ENCODE results near the gene UPF3A. TPM values are rescaled to one million over a fixed set of nuclear protein-coding genes. Genes with fewer than 3 reads are reported as not detected.

Gene UPF3A
- total RNA-seq, 1 donor from 2014 or later: 13.7 TPM

- H3K27me3 ChIP-seq (ENCODE audit: control insufficient read depth, insufficient read depth, low read length): no peaks in the 10 kb centered on the region
- TF ChIP-seq CTCF (IDR thresholded peaks at IDR 0.05; ENCODE audit: insufficient read depth, low read length, severe bottlenecking): no peak
- DNase-seq (ENCODE audit: low read depth): no peak
- no peak for FAIRE-seq
- H3K36me3 ChIP-seq (ENCODE audit: control insufficient read depth, insufficient read depth, low read length): peaks cover 4% of the 10 kb centered on the region
- H3K4me3 ChIP-seq (ENCODE audit: low read depth, low read length): no peak overlapping the region
Observed at GRCh38 chr13:114279146-114279545, 2.3 kb upstream of the UPF3A start.

DNA sequence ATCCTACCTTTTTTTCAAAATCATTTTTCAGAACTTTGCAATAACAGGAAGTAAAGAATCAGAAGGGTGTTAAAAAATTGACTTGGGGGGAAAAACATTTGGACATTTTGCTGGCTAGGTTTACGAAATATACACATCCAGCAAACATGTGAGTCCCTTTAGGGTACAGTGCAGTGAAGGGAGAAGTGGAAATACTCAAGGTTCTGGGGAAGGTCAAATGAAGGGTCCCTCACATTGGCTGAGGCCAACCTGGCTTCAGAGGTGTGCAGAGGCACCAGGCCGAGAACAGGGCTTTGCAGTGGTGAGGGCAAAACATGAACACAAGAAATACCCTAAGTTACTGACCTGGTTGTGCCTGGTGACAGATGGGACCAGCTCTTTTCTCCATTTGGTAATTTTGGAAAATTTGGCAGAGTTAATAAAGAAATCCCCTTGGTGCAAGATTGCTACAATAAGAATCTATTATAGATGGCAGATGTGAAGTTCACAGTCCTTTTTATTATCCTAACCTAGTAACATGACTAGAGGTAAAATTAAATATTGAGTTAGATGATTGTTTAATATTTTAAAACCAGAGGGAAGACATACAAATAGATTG, 1.5 kb upstream of the UPF3A start:
- DNase-seq (ENCODE audit: low read depth) (no peak), FAIRE-seq (no peak)
- no peak for TF ChIP-seq CTCF (IDR thresholded peaks at IDR 0.05; ENCODE audit: insufficient read depth, low read length, severe bottlenecking)
- H3K27me3 ChIP-seq (ENCODE audit: control insufficient read depth, insufficient read depth, low read length): no peaks in the 10 kb centered on the region
- no peak overlapping the region for H3K4me3 ChIP-seq (ENCODE audit: low read depth, low read length)
- H3K36me3 ChIP-seq (ENCODE audit: control insufficient read depth, insufficient read depth, low read length): peaks cover 3% of the 10 kb centered on the region

GRCh38 chr13:114282041-114282670, 755 bp downstream of the UPF3A start:
- FAIRE-seq: no peak
- Histone ChIP-seq H3K4me3 (ENCODE audit: low read depth, low read length) (peak overlapping the region; percentile 77), H3K36me3 (ENCODE audit: control insufficient read depth, insufficient read depth, low read length) (peaks cover 8% of the 10 kb centered on the region), H3K27me3 (ENCODE audit: control insufficient read depth, insufficient read depth, low read length) (no peaks in the 10 kb centered on the region)
- no peak for TF ChIP-seq CTCF (IDR thresholded peaks at IDR 0.05; ENCODE audit: insufficient read depth, low read length, severe bottlenecking)
- peak; percentile 60 for DNase-seq (ENCODE audit: low read depth)

GRCh38 chr13:114283576-114283975, 2.2 kb downstream of the UPF3A start:
- FAIRE-seq (no peak), DNase-seq (ENCODE audit: low read depth) (no peak)
- H3K27me3 ChIP-seq (ENCODE audit: control insufficient read depth, insufficient read depth, low read length): no peaks in the 10 kb centered on the region
- H3K36me3 ChIP-seq (ENCODE audit: control insufficient read depth, insufficient read depth, low read length): peaks cover 10% of the 10 kb centered on the region
- H3K4me3 ChIP-seq (ENCODE audit: low read depth, low read length): no peak overlapping the region
- TF ChIP-seq CTCF (IDR thresholded peaks at IDR 0.05; ENCODE audit: insufficient read depth, low read length, severe bottlenecking): no peak

DNA sequence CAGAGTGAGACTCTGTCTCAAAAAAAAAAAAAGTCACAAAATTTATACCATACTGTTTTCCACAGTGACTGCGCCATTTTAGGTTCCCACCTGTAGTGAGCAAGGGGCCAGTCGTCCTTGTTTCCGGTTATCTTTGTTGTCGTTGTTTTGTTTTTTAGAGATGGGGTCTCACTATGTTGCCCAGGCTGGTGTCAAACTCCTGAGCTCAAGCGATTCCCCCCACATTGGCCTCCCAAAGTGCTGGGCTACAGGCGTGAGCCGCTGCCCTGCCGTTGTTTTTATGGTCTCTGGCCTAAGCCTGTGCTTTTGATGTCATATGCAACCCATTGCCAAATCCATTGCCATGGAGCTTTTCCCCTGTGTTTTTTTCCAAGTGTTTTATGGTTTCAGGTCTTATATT, 3.3 kb downstream of the UPF3A start:
- Histone ChIP-seq H3K27me3 (ENCODE audit: control insufficient read depth, insufficient read depth, low read length) (no peaks in the 10 kb centered on the region), H3K36me3 (ENCODE audit: control insufficient read depth, insufficient read depth, low read length) (peaks cover 11% of the 10 kb centered on the region), H3K4me3 (ENCODE audit: low read depth, low read length) (no peak overlapping the region)
- TF ChIP-seq CTCF (IDR thresholded peaks at IDR 0.05; ENCODE audit: insufficient read depth, low read length, severe bottlenecking): no peak
- no peak for DNase-seq (ENCODE audit: low read depth)
- no peak for FAIRE-seq
